ENCODE measurements around the gene OARD1. TPM values are rescaled to one million over a fixed set of nuclear protein-coding genes. Genes with fewer than 3 reads are reported as not detected.
"Not testable (repeated sequence)": the region's sequence is repeated elsewhere in the genome, so short reads cannot be mapped to it uniquely, and the experiment has no call there.

OARD1 gene, protein sequence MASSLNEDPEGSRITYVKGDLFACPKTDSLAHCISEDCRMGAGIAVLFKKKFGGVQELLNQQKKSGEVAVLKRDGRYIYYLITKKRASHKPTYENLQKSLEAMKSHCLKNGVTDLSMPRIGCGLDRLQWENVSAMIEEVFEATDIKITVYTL
- total RNA-seq (10 to 100 TPM; 14.9 to 20.3 TPM), polyA plus RNA-seq (ENCODE audit: insufficient read length in 6 of 6) (10 to 100 TPM; 44.2 to 56.4 (median 48.2) TPM)
- long read RNA-seq, donor 1, transcript OARD1-208 (3 exons, 704 nt) = minor isoform, 5 of 39 reads
- long read RNA-seq, donor 1, transcript OARD1-202 (6 exons, 1,337 nt) = major isoform, 8 of 39 reads
- long read RNA-seq, donor 1, transcript OARD1-210 (6 exons, 3,330 nt) = minor isoform, 7 of 39 reads
- long read RNA-seq, donor 1, partial matches to known transcripts = 15 of 39 reads
- long read RNA-seq, donor 1, other reads (novel, unspliced or antisense) = 0 of 39 reads
- long read RNA-seq, donor 2, transcript OARD1-210 (6 exons, 3,330 nt) = major isoform, 7 of 50 reads
- long read RNA-seq, donor 2, partial matches to known transcripts = 21 of 50 reads
- long read RNA-seq, donor 2, other reads (novel, unspliced or antisense) = 7 of 50 reads
- long read RNA-seq, donor 3, transcript OARD1-210 (6 exons, 3,330 nt) = major isoform, 11 of 27 reads
- long read RNA-seq, donor 3, partial matches to known transcripts = 7 of 27 reads
- long read RNA-seq, donor 3, other reads (novel, unspliced or antisense) = 0 of 27 reads
- long read RNA-seq, donor 4, partial matches to known transcripts = 2 of 9 reads
- long read RNA-seq, donor 4, other reads (novel, unspliced or antisense) = 1 of 9 reads
- long read RNA-seq, donor 5, transcript OARD1-210 (6 exons, 3,330 nt) = major isoform, 7 of 33 reads
- long read RNA-seq, donor 5, transcript OARD1-202 (6 exons, 1,337 nt) = minor isoform, 6 of 33 reads
- long read RNA-seq, donor 5, partial matches to known transcripts = 8 of 33 reads
- long read RNA-seq, donor 5, other reads (novel, unspliced or antisense) = 0 of 33 reads
- long read RNA-seq, donor 6, partial matches to known transcripts = 8 of 19 reads
- long read RNA-seq, donor 6, other reads (novel, unspliced or antisense) = 0 of 19 reads
- long read RNA-seq, donor 7, partial matches to known transcripts = 0 of 6 reads
- long read RNA-seq, donor 7, other reads (novel, unspliced or antisense) = 0 of 6 reads
- long read RNA-seq, donor 8, transcript OARD1-202 (6 exons, 1,337 nt) = major isoform, 8 of 16 reads
- long read RNA-seq, donor 8, transcript OARD1-210 (6 exons, 3,330 nt) = minor isoform, 5 of 16 reads
- long read RNA-seq, donor 8, partial matches to known transcripts = 0 of 16 reads
- long read RNA-seq, donor 8, other reads (novel, unspliced or antisense) = 0 of 16 reads
- long read RNA-seq, donor 9 = 0 reads
- long read RNA-seq, donor 10, transcript OARD1-210 (6 exons, 3,330 nt) = major isoform, 7 of 21 reads
- long read RNA-seq, donor 10, partial matches to known transcripts = 1 of 21 reads
- long read RNA-seq, donor 10, other reads (novel, unspliced or antisense) = 0 of 21 reads
- long read RNA-seq, donor 11, transcript OARD1-210 (6 exons, 3,330 nt) = major isoform, 9 of 36 reads
- long read RNA-seq, donor 11, partial matches to known transcripts = 16 of 36 reads
- long read RNA-seq, donor 11, other reads (novel, unspliced or antisense) = 0 of 36 reads
- long read RNA-seq, donor 12, partial matches to known transcripts = 75 of 83 reads
- long read RNA-seq, donor 12, other reads (novel, unspliced or antisense) = 0 of 83 reads

DNA sequence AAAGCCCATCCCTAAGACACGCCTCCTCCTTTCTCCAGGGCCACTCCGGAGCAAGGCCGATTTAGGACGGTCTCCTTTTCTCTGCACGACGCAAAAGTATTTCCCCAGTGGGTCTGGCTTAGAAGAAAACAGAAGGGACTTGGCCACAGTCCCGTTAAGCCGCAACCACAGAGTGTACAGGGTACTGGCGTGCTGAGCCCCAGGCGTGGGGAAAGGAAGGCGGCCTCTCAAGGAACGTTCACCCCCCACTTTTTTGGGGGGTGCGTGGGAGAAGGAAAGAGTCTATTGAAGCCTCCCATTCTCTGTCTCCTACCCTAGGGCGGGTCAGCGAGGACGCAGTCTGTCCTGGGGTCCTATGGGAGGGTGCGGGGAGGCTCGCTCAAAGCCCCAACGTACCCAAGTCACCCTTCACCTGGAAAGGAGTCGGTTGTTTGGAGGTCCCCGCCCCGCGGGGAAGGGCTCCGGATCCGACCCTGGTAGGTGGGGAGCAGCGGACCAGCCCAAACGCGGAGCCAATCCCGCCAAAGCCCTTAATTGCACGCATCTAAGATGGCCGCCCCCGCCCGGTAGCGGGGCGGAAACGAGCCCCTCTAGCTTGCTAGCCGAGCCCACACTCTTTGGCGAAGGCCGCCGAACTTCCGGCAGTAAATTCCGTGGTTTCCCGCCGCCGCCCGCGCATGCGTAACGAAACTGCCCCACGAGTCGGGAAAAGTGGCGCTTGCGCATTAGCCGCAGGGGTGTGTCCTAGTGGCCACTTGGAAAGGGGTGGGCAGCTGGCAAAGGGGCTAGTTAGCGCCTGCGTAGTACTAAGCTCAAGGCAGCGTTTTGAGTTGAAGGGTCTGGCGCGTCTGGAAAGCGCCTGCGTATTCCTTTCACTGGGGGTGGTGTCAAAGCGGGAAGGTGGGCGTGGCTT is at the start of gene OARD1:
Gene OARD1 (minus strand): TSS at position 434 of the 913 bp plus-strand sequence. CDS start 722 bp downstream, outside the sequence.
- intact Hi-C loops (cut with DNase I) = no loop called here
- Histone ChIP-seq H3K4me1 (peaks cover 11 to 43% of the 10 kb centered on the region in 2 donors), H3K4me3 (peak within 1 kb of the TSS; percentile 88 to 95), H3K27ac (peak within 1 kb of the TSS; percentile 99 to 100), H3K36me3 (no peaks in the 10 kb centered on the region), H3K27me3 (no peaks in the 10 kb centered on the region), H3K9me3 (no peaks in the 10 kb centered on the region)
- DNase-seq (peak; percentile 99 to 100 (median 100)), ATAC-seq (peak; percentile 83)
- TF ChIP-seq, protein P1, sequence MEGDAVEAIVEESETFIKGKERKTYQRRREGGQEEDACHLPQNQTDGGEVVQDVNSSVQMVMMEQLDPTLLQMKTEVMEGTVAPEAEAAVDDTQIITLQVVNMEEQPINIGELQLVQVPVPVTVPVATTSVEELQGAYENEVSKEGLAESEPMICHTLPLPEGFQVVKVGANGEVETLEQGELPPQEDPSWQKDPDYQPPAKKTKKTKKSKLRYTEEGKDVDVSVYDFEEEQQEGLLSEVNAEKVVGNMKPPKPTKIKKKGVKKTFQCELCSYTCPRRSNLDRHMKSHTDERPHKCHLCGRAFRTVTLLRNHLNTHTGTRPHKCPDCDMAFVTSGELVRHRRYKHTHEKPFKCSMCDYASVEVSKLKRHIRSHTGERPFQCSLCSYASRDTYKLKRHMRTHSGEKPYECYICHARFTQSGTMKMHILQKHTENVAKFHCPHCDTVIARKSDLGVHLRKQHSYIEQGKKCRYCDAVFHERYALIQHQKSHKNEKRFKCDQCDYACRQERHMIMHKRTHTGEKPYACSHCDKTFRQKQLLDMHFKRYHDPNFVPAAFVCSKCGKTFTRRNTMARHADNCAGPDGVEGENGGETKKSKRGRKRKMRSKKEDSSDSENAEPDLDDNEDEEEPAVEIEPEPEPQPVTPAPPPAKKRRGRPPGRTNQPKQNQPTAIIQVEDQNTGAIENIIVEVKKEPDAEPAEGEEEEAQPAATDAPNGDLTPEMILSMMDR (IDR thresholded peaks at IDR 0.05) = no peak

DNA sequence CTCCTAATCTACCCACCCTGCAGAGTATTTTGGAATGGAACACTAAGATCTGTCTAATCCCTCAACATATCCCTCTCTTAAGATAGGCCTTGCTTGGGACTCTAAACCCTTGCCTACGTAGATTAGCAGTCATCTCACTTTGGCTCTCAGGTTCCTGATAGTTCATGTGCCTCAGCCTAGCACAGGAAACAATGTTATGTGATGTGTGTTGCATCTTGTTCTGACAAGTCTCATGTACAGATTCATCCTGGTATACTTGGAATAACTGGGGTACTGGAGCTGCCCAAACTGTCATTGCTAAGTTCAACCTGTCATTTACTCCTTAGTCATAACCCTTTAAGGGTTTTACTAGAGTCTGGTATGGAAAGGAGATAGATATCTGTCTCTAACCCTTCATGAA is 47.9 kb upstream of the OARD1 start:
- no peaks in the 10 kb centered on the region for H3K27me3 ChIP-seq
- H3K36me3 ChIP-seq = peaks cover 0 to 15% of the 10 kb centered on the region in 2 donors
- no peak overlapping the region for H3K27ac ChIP-seq
- H3K4me1 ChIP-seq = no peaks in the 10 kb centered on the region
- intact Hi-C loops (cut with DNase I) = no loop called here
- TF ChIP-seq, protein P1 (IDR thresholded peaks at IDR 0.05) = no peak
- H3K4me3 ChIP-seq = no peak overlapping the region
- DNase-seq (no peak), ATAC-seq (no peak)
- H3K9me3 ChIP-seq = no peaks in the 10 kb centered on the region

DNA sequence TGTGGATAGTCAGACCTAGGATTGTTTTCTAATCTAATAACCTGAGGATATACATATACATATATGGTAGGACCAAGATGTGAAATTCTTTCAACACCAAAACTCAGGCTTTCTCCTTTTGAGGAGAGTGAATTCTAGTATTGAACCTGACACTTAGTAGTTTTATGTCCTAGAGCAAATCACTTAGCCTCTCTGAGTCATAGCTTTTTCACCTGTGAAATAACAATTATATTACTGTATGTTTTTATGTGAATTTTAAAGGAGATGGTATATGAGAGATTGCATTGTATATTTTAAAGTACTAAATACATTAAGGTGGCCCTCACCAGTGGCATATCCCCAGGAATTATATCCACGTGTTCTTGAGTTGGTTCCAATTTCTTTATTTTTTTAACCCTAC is 47.4 kb upstream of the OARD1 start:
- intact Hi-C loops (cut with DNase I) = no loop called here
- H3K4me3 ChIP-seq = no peak overlapping the region
- TF ChIP-seq, protein P1 (IDR thresholded peaks at IDR 0.05) = no peak
- no peaks in the 10 kb centered on the region for H3K4me1 ChIP-seq
- H3K9me3 ChIP-seq = no peaks in the 10 kb centered on the region
- DNase-seq = no peak
- no peaks in the 10 kb centered on the region for H3K27me3 ChIP-seq
- no peak for ATAC-seq
- no peak overlapping the region for H3K27ac ChIP-seq
- H3K36me3 ChIP-seq = peaks cover 0 to 14% of the 10 kb centered on the region in 2 donors

DNA sequence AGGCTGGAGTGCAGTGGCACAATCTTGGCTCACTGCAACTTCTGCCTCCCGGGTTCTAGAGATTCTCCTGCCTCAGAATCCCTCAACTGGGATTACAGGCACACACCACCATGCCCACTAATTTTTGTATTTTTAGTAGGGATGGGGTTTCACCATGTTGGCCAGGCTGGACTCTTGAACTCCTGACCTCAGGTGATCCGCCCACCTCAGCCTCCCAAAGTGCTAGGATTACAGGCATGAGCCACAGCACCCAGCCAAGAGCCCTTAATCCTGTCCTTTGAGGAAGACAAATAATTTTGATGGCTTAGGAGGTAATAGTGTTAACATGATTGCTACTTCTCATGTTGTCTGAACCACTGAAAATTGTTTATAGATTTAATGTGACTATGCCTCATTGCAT is 42.9 kb upstream of the OARD1 start:
- H3K27ac ChIP-seq; H3K4me1 ChIP-seq; H3K4me3 ChIP-seq; intact Hi-C loops (cut with DNase I); H3K9me3 ChIP-seq; H3K36me3 ChIP-seq; H3K27me3 ChIP-seq; DNase-seq: not testable (repeated sequence)
- ATAC-seq = peak; percentile 36
